ENCODE measurements around the gene NT5C2.
A peak's percentile ranks its signal among the peaks of the same experiment; 100 is the strongest.
"Not testable (repeated sequence)": the region's sequence is repeated elsewhere in the genome, so short reads cannot be mapped to it uniquely, and the experiment has no call there.

NT5C2 gene

GRCh38 chr10:103198648-103199047 is 5.6 kb upstream of the NT5C2 start:
- DNase-seq = no peak

GRCh38 chr10:103197903-103198302 is 4.8 kb upstream of the NT5C2 start:
- no peak for DNase-seq

GRCh38 chr10:103197174-103197573 is 4.1 kb upstream of the NT5C2 start:
- DNase-seq = peak; percentile 40

GRCh38 chr10:103196516-103196915 is 3.4 kb upstream of the NT5C2 start:
- DNase-seq = no peak

- no peak for DNase-seq
These were observed 903 bp upstream of the NT5C2 start for GRCh38 chr10:103193820-103194529.

GRCh38 chr10:103192451-103193106 is 493 bp downstream of the NT5C2 start:
- DNase-seq = peak; percentile 78

- peak; percentile 3 for DNase-seq
These were observed 1.0 kb downstream of the NT5C2 start for GRCh38 chr10:103192089-103192450.

GRCh38 chr10:103191198-103191597 is 1.9 kb downstream of the NT5C2 start:
- DNase-seq = not testable (repeated sequence)

GRCh38 chr10:103188853-103189252 is 4.2 kb downstream of the NT5C2 start:
- no peak for DNase-seq

GRCh38 chr10:103186128-103186527 is 6.9 kb downstream of the NT5C2 start:
- DNase-seq = no peak

GRCh38 chr10:103184615-103185014 is 8.5 kb downstream of the NT5C2 start:
- no peak for DNase-seq

- DNase-seq = not testable (repeated sequence)
These were observed 9.1 kb downstream of the NT5C2 start for GRCh38 chr10:103183991-103184451.

GRCh38 chr10:103181244-103181643 is 11.8 kb downstream of the NT5C2 start:
- peak; percentile 75 for DNase-seq

GRCh38 chr10:103180491-103180890 is 12.6 kb downstream of the NT5C2 start:
- DNase-seq = no peak

GRCh38 chr10:103177123-103177522 is 15.9 kb downstream of the NT5C2 start:
- DNase-seq = no peak

- no peak for DNase-seq
These were observed 17.3 kb downstream of the NT5C2 start for GRCh38 chr10:103175580-103176285.

- not testable (repeated sequence) for DNase-seq
These were observed 18.7 kb downstream of the NT5C2 start for GRCh38 chr10:103174324-103174723.

- no peak for DNase-seq
These were observed 21.8 kb downstream of the NT5C2 start for GRCh38 chr10:103171278-103171677.

GRCh38 chr10:103168438-103168837 is 24.6 kb downstream of the NT5C2 start:
- no peak for DNase-seq

GRCh38 chr10:103167554-103167953 is 25.5 kb downstream of the NT5C2 start:
- not testable (repeated sequence) for DNase-seq

- no peak for DNase-seq
These were observed 26.5 kb downstream of the NT5C2 start for GRCh38 chr10:103166523-103166922.

GRCh38 chr10:103163766-103164403 is 29.2 kb downstream of the NT5C2 start:
- DNase-seq = not testable (repeated sequence)

- DNase-seq = no peak
These were observed 35.8 kb downstream of the NT5C2 start for GRCh38 chr10:103157246-103157645.

All from RPMI8226 (cell line).